C4-2B (cell line): ENCODE results near the gene PDXP.

ENCODE experiments used
- H3K27ac ChIP-seq: fragments of 450-650 bp; 2 replicates; pipeline ENCODE4 v1.5.1; 2017
- ZFX ChIP-seq: fragments of 450-650 bp; IDR thresholded peaks from 2 replicates; pipeline ENCODE4 v1.6.1; 2017
- TF ChIP-seq, protein P1 (sequence below): fragments of 450-650 bp; conservative IDR thresholded peaks from 2 replicates; pipeline ENCODE4 v1.5.1; 2017; ENCODE audit warnings: mild to moderate bottlenecking

The PDXP gene

DNA sequence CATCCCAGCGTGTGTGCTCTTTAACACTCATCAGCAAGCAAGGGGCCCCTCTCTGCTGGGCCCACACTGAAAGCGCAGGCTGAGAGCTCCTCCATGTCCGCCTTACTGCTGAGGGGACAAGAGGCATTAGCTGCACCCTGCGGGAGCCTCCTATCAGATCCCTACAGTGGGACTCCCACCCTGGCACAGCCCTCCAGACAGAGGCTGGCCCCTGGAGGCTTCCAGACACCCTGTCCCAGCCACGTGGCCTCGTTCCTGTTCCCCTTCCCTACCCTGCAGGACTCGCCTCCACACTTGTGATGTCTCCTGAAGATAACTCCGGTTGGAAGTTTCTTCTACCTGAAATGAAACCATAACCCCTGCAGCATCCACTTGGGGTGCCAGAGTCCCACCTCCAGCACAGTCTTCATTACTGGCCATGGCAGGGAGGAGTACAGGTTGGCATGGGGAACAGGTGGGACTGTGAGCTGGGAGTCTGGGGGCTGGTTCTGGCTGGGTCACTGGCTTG, 24.1 kb upstream of the PDXP start:
- TF ChIP-seq, protein P1, sequence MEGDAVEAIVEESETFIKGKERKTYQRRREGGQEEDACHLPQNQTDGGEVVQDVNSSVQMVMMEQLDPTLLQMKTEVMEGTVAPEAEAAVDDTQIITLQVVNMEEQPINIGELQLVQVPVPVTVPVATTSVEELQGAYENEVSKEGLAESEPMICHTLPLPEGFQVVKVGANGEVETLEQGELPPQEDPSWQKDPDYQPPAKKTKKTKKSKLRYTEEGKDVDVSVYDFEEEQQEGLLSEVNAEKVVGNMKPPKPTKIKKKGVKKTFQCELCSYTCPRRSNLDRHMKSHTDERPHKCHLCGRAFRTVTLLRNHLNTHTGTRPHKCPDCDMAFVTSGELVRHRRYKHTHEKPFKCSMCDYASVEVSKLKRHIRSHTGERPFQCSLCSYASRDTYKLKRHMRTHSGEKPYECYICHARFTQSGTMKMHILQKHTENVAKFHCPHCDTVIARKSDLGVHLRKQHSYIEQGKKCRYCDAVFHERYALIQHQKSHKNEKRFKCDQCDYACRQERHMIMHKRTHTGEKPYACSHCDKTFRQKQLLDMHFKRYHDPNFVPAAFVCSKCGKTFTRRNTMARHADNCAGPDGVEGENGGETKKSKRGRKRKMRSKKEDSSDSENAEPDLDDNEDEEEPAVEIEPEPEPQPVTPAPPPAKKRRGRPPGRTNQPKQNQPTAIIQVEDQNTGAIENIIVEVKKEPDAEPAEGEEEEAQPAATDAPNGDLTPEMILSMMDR = no peak
- no peak for TF ChIP-seq ZFX
- no peak overlapping the region for H3K27ac ChIP-seq

DNA sequence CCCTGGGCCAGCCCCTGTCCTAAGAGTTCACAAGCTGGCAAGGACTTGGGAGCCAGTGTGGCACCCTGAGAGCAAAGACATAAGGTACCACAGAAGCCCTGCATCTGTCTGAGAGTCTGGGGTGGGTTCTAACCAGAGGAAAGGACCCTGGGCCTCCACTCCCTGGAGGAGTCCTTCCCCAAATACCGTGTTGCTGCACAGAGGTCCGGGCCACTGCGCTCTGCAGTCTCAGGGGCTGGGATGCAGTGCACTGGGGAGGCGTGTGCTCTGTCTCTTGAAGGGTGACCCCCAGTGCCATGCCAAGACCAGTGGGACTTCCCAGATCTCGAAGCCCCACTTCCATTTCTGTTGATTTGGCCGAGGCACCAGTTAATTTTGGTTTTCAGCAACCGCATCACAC, 23.4 kb upstream of the PDXP start:
- TF ChIP-seq ZFX = no peak
- no peak overlapping the region for H3K27ac ChIP-seq

- H3K27ac ChIP-seq = no peak overlapping the region
- TF ChIP-seq, protein P1 = no peak
- TF ChIP-seq ZFX = no peak
Observed at GRCh38 chr22:37636186-37636948, 22.2 kb upstream of the PDXP start.

DNA sequence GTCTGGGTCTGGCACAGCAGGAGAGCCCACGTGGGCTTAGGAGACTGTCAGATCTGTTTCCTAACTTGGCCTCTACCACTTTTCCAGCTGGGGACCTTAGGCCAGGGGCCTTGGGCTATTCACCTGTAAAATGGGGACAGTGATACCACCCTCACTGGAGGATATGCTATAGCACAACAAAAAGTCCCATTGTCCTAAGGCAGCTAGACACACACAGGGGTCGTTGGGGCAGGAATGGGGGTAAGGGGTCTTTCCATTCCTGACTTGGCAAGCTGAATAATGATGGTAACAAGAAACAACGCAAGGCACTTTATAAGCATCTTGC, 21.6 kb upstream of the PDXP start:
- TF ChIP-seq, protein P1 = no peak
- TF ChIP-seq ZFX = no peak
- no peak overlapping the region for H3K27ac ChIP-seq

DNA sequence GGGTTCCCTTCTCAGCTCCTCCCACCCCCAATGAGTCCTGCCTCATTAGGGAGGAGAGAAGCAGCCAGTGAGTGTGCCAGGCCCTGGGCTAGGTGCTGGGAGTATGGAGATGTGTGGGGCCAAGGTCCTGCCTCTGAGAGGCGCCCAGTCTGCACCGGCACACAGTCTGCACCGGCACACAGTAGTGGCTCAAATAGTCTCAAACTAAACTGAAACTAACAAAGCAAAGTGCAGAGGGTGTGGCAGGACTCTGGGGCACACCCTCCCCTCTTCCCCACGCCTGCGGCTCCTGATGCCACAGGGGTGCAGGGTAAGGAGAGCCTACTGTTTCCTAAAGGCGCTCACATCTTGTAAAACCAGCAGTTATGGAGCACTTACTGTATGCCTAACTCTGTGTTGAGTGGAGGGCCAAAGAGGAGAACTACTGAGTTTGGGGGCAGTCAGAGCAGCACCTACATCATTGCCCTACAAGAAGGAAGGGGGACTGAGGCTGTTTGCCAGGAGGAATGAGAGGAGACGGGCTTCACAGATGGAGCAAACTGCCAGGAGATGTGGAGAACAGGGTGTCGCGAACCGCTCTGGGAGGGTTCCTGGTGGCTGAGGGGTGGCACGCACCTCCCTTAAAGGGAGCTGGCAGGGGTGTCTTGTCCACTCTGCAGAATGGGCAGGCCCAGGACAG, 20.0 kb upstream of the PDXP start:
- TF ChIP-seq ZFX = no peak
- H3K27ac ChIP-seq = peak overlapping the region; percentile 61

GRCh38 chr22:37639070-37639760, 19.3 kb upstream of the PDXP start, which contains the start of gene SH3BP1:
SH3BP1 (plus strand) TSS chr22:37639669; CDS start chr22:37639788, 119 bp downstream.
- H3K27ac ChIP-seq = peak within 1 kb of the TSS; percentile 61
- TF ChIP-seq, protein P1 = no peak
- TF ChIP-seq ZFX = no peak

DNA sequence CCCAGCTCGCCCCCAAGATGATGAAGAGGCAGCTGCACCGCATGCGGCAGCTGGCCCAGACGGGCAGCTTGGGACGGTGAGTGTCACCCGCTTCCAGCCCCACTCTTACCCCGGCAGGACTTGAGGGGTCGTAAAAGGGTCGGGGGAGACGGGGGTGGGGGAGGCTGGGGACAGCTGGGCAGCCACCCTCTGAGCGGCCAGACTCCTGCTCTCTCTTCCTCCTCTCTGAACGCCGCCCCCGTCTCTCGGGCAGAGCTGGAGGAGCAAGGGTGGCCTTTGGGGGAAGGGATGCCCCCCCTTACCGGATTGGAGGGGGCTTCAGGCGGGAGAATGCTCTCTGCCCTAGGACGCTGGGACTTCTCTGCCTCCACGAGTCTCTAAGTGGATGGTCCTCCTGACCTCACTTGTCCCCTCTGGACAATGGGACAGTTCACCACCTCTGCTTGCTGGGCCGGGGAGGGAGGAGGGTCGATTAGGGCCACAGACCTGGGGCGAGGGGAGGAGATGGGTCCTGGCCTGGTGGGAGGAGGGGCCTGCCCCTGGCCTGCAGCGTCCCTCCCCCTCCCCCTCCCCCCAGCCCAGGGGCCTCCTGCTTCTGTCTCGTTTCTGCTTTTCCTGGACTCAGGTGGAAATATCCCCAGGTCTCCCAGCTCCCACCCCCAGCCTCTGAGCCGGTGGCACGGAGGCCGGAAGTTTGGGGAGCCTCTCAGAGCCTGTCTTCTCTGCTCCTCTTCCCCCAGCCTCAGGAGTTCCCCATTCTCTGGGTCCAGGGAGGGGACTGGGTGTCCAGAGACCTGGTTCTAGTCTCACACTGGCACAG, 18.5 kb upstream of the PDXP start:
- H3K27ac ChIP-seq = peak overlapping the region; percentile 61
- no peak for TF ChIP-seq ZFX
- TF ChIP-seq, protein P1 = no peak
